ENCODE data around the gene TBC1D9B. TPM values are rescaled to one million over a fixed set of nuclear protein-coding genes. Genes with fewer than 3 reads are reported as not detected.

The TBC1D9B gene
- total and polyA plus RNA-seq, 2 experiments from 2014 or later: 55.7 to 78.8 TPM

DNA sequence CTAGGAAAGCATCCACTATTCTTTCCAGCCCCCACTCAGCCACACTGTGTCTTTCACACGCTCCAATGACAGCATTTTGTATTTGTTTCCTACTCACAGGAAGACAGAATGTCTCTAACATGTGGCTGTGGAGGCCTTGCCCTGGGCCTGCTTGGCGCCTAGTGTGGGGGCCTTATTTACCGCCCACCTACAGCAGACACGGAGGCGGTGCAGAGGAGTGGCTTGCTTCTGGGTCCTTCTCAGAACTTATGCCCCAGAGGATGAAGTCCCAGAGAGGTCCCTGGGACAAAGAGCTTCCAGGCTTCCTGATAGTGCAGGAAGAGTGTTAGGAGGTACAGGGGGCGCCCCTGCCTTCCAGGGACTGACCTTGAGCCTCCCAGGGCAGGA, 40.6 kb downstream of the TBC1D9B start:
- H3K27me3 ChIP-seq (replicated peaks; ENCODE audit: insufficient read depth): no peaks in the 10 kb centered on the region
- in situ Hi-C loops (cut with MboI): no loop called here
- H3K9ac ChIP-seq: no peak overlapping the region
- H3K4me2 ChIP-seq (ENCODE audit: unreplicated experiment): no peak overlapping the region
- TF ChIP-seq EZH2 (IDR thresholded peaks at IDR 0.05; ENCODE audit: insufficient read depth, poor library complexity, severe bottlenecking): no peak
- TF ChIP-seq EZH2phosphoT487 (IDR thresholded peaks at IDR 0.05; ENCODE audit: insufficient read depth, low read depth): no peak
- no peaks in the 10 kb centered on the region for H4K20me1 ChIP-seq (ENCODE audit: insufficient read depth)
- H3K27ac ChIP-seq: no peak overlapping the region
- peaks cover 3% of the 10 kb centered on the region; the same call in 1 of the 2 replicates for H3F3A ChIP-seq (ENCODE audit: insufficient read depth)
- H3K9me3 ChIP-seq (ENCODE audit: low read depth): no peaks in the 10 kb centered on the region
- H3K79me2 ChIP-seq (ENCODE audit: insufficient read depth): no peaks in the 10 kb centered on the region
- WGBS, 2 experiments (ENCODE audit: low coverage in 1 of 2, low lambda C conversion rate in 2 of 2, missing lambda C conversion rate in 2 of 2): 96 to 99% methylated on average over 6 of the region's 6 CpGs
- no peak for DNase-seq
- no peak overlapping the region for H3K4me3 ChIP-seq
- H3K9me2 ChIP-seq (ENCODE audit: insufficient read depth): no peaks in the 10 kb centered on the region
- H3K4me1 ChIP-seq (ENCODE audit: insufficient read depth): no peaks in the 10 kb centered on the region
- peaks cover 7% of the 10 kb centered on the region; the same call in 1 of the 2 replicates for H3K36me3 ChIP-seq (ENCODE audit: low read depth)
- H2AFZ ChIP-seq: no peak overlapping the region

DNA sequence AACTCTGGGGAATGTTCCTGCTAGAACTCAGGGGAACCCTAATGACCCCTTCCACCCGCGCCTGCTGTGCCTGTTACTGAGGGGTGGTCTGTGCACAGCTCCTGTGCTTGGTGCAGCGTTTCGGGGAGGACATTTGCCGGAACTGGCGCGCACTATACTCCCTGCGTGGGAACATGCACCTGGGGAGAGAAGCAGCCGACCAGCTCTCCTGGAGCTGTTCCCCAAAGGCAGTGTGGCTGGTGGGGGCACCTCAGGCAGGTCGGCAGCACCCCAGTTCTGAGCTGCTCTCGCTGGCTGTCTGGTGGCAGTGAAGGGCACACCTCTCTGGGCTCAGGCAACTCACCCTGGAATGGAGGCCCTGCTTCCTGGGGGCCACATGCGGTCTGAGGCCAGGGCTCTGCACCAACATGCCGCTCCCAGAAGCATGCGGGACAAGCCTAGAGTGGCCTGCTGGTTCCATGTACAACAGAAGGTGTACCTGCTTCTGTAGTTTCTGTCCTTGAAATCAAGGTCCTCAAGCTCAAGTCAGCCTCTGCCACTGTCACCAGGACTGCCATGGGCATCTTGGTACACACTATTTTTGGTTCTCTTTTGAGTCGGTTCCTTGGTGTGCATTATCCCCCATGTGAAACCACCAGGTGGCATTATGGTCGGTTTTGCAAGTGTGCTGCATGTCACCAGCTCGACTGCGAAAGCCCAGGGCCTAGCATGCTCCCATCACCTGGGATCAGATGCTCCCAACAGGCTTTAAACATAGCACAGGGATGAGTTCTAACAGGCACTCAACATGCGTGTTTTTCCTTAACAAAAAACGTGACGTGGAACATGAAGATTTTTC, 41.2 kb downstream of the TBC1D9B start:
- Histone ChIP-seq H3K9me2 (ENCODE audit: insufficient read depth) (no peaks in the 10 kb centered on the region), H3K4me1 (ENCODE audit: insufficient read depth) (no peaks in the 10 kb centered on the region), H3K4me2 (ENCODE audit: unreplicated experiment) (no peak overlapping the region), H3K9ac (no peak overlapping the region), H3K36me3 (ENCODE audit: low read depth) (peaks cover 7% of the 10 kb centered on the region; the same call in 1 of the 2 replicates), H3K27ac (no peak overlapping the region), H3K27me3 (replicated peaks; ENCODE audit: insufficient read depth) (no peaks in the 10 kb centered on the region), H3F3A (ENCODE audit: insufficient read depth) (peaks cover 9% of the 10 kb centered on the region), H3K4me3 (no peak overlapping the region), H3K79me2 (ENCODE audit: insufficient read depth) (no peaks in the 10 kb centered on the region), H2AFZ (no peak overlapping the region), H3K9me3 (ENCODE audit: low read depth) (no peaks in the 10 kb centered on the region), H4K20me1 (ENCODE audit: insufficient read depth) (no peaks in the 10 kb centered on the region)
- no peak for TF ChIP-seq EZH2 (IDR thresholded peaks at IDR 0.05; ENCODE audit: insufficient read depth, poor library complexity, severe bottlenecking)
- in situ Hi-C loops (cut with MboI): no loop called here
- no peak for DNase-seq
- WGBS, 2 experiments (ENCODE audit: low coverage in 1 of 2, low lambda C conversion rate in 2 of 2, missing lambda C conversion rate in 2 of 2): 85 to 89% methylated on average over 21 of the region's 21 CpGs

DNA sequence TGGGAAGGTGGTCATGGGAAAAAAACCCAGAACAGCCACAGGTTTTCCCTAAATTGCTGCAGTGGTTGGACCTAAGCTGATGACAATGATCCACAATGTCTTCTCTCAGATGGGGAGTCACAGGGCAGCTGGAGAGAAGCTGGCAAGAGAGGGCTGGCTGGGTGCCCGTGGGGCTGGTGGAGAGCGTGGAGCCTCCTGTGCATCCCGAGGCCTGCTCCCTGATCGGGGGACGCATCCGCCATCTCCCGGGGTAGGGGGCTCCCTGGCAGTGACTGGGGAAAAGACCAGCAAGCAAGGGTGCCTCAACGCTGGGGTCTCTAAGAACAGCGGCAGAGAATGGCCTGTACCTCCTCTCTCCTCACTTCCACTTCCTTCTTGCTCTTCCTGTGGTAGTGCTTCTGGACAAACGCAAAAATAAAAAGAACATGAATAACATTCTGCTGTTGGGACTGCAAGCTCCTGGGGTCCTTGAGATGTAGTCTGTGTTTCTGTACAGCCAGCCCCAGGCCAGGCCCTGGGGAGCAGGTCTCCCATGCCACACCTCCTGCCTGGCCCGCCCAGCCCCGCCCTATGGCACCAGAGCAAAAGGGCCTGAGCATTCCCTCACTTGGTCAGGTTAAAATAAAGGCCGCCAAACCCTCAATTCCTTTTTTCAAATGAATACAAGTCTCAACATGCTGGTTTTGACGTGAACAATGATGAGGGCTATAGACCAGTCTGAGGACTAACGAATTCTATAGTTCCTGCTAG, 42.0 kb downstream of the TBC1D9B start:
- 90 to 94% methylated on average over 12 to 15 of the region's 15 CpGs for WGBS, 2 experiments (ENCODE audit: low coverage in 1 of 2, low lambda C conversion rate in 2 of 2, missing lambda C conversion rate in 2 of 2)
- no peak for DNase-seq
- Histone ChIP-seq H3K4me2 (ENCODE audit: unreplicated experiment) (no peak overlapping the region), H3K27me3 (replicated peaks; ENCODE audit: insufficient read depth) (no peaks in the 10 kb centered on the region), H3K9me2 (ENCODE audit: insufficient read depth) (no peaks in the 10 kb centered on the region), H3K27ac (no peak overlapping the region), H3K9ac (no peak overlapping the region), H3K4me3 (no peak overlapping the region), H4K20me1 (ENCODE audit: insufficient read depth) (no peaks in the 10 kb centered on the region), H3K79me2 (ENCODE audit: insufficient read depth) (no peaks in the 10 kb centered on the region), H3K9me3 (ENCODE audit: low read depth) (no peaks in the 10 kb centered on the region), H2AFZ (no peak overlapping the region), H3K4me1 (ENCODE audit: insufficient read depth) (no peaks in the 10 kb centered on the region), H3F3A (ENCODE audit: insufficient read depth) (peaks cover 16% of the 10 kb centered on the region), H3K36me3 (ENCODE audit: low read depth) (peaks cover 3% of the 10 kb centered on the region; the same call in 1 of the 2 replicates)
- in situ Hi-C loops (cut with MboI): no loop called here
- no peak for TF ChIP-seq EZH2 (IDR thresholded peaks at IDR 0.05; ENCODE audit: insufficient read depth, poor library complexity, severe bottlenecking)
- TF ChIP-seq EZH2phosphoT487 (IDR thresholded peaks at IDR 0.05; ENCODE audit: insufficient read depth, low read depth): no peak

DNA sequence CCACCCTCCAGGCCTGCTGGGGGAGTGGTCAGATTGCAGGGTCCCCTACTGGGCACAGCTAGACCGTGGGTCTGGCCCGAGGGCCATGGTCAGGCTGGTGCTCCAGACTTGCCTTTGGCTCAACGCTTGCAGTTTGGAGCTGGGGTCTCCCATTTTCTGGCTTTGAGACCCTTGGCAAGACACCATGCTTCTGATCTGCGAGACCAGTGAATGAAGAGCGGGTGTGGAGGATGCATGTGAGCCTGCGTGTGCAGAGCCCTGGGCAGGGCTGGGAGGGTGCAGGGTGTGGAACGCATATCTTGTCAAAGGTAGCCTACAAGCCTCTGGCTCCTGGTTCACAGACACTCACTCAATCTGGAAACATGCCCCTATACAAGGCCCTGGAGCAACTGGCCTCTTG, 43.0 kb downstream of the TBC1D9B start:
- Histone ChIP-seq H3K9me3 (ENCODE audit: low read depth) (no peaks in the 10 kb centered on the region), H3K4me1 (ENCODE audit: insufficient read depth) (peaks cover 8% of the 10 kb centered on the region; the same call in 1 of the 2 replicates), H3K79me2 (ENCODE audit: insufficient read depth) (no peaks in the 10 kb centered on the region), H3K9ac (no peak overlapping the region), H3K9me2 (ENCODE audit: insufficient read depth) (no peaks in the 10 kb centered on the region), H3F3A (ENCODE audit: insufficient read depth) (peaks cover 26% of the 10 kb centered on the region), H3K4me2 (ENCODE audit: unreplicated experiment) (no peak overlapping the region), H3K4me3 (no peak overlapping the region), H3K27me3 (replicated peaks; ENCODE audit: insufficient read depth) (no peaks in the 10 kb centered on the region), H3K27ac (no peak overlapping the region), H3K36me3 (ENCODE audit: low read depth) (peaks cover 3% of the 10 kb centered on the region; the same call in 1 of the 2 replicates), H4K20me1 (ENCODE audit: insufficient read depth) (no peaks in the 10 kb centered on the region), H2AFZ (no peak overlapping the region)
- no peak for DNase-seq
- in situ Hi-C loops (cut with MboI): no loop called here
- 97 to 99% methylated on average over 7 of the region's 7 CpGs for WGBS, 2 experiments (ENCODE audit: low coverage in 1 of 2, low lambda C conversion rate in 2 of 2, missing lambda C conversion rate in 2 of 2)
- no peak for TF ChIP-seq EZH2phosphoT487 (IDR thresholded peaks at IDR 0.05; ENCODE audit: insufficient read depth, low read depth)
- TF ChIP-seq EZH2 (IDR thresholded peaks at IDR 0.05; ENCODE audit: insufficient read depth, poor library complexity, severe bottlenecking): no peak
